RWPE2 (cell line): Measurements from ENCODE around the gene ZNF132.

Source experiments
- ATAC-seq: fragments of 200-7000 bp; cut with Tn5 transposase; 3 replicates; pipeline ENCODE4 v1.9.1; 2021; ENCODE audit warnings: low read depth
- DNase-seq: peaks from one replicate; pipeline ENCODE4 v3.0.0-alpha.2; 2020; ENCODE audit warnings: low spot score
- H3K27ac ChIP-seq: fragments of 450-650 bp; 2 replicates; pipeline ENCODE4 v1.5.1; 2017; ENCODE audit warnings: mild to moderate bottlenecking; ENCODE audit not compliant: poor library complexity, severe bottlenecking
- H3K27me3 ChIP-seq: fragments of 250-450 bp; sonication (Bioruptor Pico); 2 replicates; pipeline ENCODE4 v1.5.1; 2021; ENCODE audit warnings: mild to moderate bottlenecking, moderate library complexity; ENCODE audit not compliant: insufficient read depth, poor library complexity, severe bottlenecking
- H3K36me3 ChIP-seq: fragments of 250-450 bp; sonication (Bioruptor Pico); 2 replicates; pipeline ENCODE4 v1.5.1; 2020; ENCODE audit warnings: low read depth, mild to moderate bottlenecking, moderate library complexity
- H3K4me1 ChIP-seq: fragments of 250-450 bp; sonication (Bioruptor Pico); 2 replicates; pipeline ENCODE4 v1.5.1; 2021; ENCODE audit warnings: mild to moderate bottlenecking, moderate library complexity; ENCODE audit not compliant: insufficient read depth, poor library complexity, severe bottlenecking
- H3K4me3 ChIP-seq: fragments of 250-450 bp; sonication (Bioruptor Pico); 2 replicates; pipeline ENCODE4 v1.5.1; 2021; ENCODE audit warnings: mild to moderate bottlenecking, moderate library complexity; ENCODE audit not compliant: severe bottlenecking
- H3K9me3 ChIP-seq: fragments of 250-450 bp; sonication (Bioruptor Pico); 2 replicates; pipeline ENCODE4 v1.5.1; 2021; ENCODE audit warnings: mild to moderate bottlenecking, moderate library complexity; ENCODE audit not compliant: severe bottlenecking
- TF ChIP-seq, protein P1 (sequence below): fragments of 450-650 bp; IDR thresholded peaks from one replicate; pipeline ENCODE4 v1.5.1; 2017; ENCODE audit warnings: mild to moderate bottlenecking, moderate library complexity; ENCODE audit not compliant: poor library complexity, severe bottlenecking

ZNF132 gene

DNA sequence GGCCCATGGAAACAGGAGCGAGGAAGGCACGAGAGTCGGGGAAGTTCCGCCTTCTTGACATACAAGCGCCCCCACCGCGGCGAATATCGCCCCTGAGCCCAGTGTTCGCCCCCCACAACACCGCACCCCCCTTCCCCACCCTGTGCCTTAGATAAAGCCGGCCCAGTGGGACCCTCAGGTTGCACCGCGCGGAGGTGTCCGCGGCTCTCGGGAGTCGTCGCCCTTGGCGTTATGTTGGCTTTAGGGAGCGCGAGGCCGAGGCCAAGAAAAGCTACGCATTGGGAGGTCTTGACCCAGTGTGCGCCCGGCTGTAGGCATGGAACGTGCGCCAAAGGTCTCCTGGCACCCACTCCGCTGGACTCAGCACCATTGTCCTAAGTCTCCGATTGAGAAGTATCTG is 603 bp upstream of the ZNF132 start:
- Histone ChIP-seq H3K4me3 (peak overlapping the region; percentile 55), H3K9me3 (peaks cover 5% of the 10 kb centered on the region), H3K36me3 (peaks cover 27% of the 10 kb centered on the region), H3K27me3 (no peaks in the 10 kb centered on the region), H3K4me1 (no peaks in the 10 kb centered on the region), H3K27ac (peak overlapping the region; percentile 29)
- TF ChIP-seq, protein P1, sequence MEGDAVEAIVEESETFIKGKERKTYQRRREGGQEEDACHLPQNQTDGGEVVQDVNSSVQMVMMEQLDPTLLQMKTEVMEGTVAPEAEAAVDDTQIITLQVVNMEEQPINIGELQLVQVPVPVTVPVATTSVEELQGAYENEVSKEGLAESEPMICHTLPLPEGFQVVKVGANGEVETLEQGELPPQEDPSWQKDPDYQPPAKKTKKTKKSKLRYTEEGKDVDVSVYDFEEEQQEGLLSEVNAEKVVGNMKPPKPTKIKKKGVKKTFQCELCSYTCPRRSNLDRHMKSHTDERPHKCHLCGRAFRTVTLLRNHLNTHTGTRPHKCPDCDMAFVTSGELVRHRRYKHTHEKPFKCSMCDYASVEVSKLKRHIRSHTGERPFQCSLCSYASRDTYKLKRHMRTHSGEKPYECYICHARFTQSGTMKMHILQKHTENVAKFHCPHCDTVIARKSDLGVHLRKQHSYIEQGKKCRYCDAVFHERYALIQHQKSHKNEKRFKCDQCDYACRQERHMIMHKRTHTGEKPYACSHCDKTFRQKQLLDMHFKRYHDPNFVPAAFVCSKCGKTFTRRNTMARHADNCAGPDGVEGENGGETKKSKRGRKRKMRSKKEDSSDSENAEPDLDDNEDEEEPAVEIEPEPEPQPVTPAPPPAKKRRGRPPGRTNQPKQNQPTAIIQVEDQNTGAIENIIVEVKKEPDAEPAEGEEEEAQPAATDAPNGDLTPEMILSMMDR = no peak
- DNase-seq (no peak), ATAC-seq (no peak)

DNA sequence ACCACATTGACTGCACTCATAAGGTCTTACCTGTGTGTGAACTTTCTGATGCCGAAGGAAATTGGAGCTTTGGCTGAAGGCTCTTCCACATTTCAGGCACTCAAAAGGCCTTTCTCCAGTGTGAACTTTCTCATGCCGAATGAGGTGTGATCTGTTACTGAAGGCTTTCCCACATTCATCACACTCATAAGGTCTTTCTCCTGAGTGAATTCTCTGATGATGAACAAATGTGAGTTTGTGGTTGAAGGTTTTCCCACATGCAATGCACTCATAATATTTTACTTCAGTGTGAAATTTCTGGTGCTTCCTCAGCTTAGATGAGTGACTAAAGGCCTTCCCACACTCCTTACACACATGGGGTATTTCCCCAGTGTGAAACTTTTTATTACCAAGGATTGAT is 5.7 kb downstream of the ZNF132 start:
- no peak for DNase-seq
- TF ChIP-seq, protein P1 = no peak

DNA sequence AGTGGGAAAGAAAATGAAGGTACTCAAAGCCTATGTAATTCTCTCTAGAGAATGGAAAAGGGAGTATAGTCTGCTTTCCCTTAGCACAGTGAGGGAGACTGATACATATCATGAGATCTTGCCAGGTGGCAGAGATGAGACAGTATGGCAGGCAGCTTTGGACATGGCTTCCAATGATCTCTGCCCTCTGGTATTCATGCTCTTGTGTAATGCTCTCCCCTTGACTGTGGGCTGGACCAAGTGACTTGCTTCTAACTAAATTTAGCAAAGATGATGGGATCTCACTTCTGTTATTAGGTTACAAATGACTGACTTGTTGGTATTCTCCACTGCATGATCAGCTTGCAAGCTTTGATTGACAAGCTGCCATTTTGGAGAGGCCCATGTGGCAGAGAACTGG is 10.2 kb downstream of the ZNF132 start:
- ATAC-seq = no peak
- Histone ChIP-seq H3K36me3 (peaks cover 27% of the 10 kb centered on the region), H3K27ac (no peak overlapping the region), H3K9me3 (peaks cover 67% of the 10 kb centered on the region), H3K4me3 (no peak overlapping the region), H3K4me1 (peaks cover 8% of the 10 kb centered on the region), H3K27me3 (no peaks in the 10 kb centered on the region)
- DNase-seq = no peak
- TF ChIP-seq, protein P1 = no peak

More for the DNA sequence above, 5.7 kb downstream of the ZNF132 start:
- peaks cover 62% of the 10 kb centered on the region for H3K36me3 ChIP-seq
- no peak for ATAC-seq
- H3K27ac ChIP-seq = no peak overlapping the region
- H3K9me3 ChIP-seq = peaks cover 61% of the 10 kb centered on the region
- H3K4me3 ChIP-seq = no peak overlapping the region
- H3K27me3 ChIP-seq = no peaks in the 10 kb centered on the region
- no peaks in the 10 kb centered on the region for H3K4me1 ChIP-seq

DNA sequence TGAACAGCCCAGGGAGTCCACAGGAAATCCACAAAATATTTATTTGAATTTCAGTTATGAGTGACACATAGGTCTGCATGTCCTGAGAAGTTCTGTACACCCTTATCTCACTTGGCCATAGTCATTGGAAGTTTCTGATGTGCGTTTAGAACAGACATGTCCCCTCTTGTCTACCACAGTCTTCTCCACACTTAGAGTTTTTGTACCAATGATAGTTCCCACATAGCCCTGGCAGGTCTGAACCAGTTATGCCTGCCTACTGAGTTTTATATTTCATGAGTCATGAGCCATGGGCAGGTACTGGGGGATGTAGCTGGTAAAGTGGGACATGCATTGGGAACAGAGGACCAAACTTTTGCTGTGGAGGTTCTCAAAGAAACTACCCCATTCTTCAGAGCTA is 11.3 kb downstream of the ZNF132 start:
- Histone ChIP-seq H3K27ac (peak overlapping the region; percentile 47), H3K4me1 (peaks cover 8% of the 10 kb centered on the region), H3K4me3 (no peak overlapping the region), H3K27me3 (no peaks in the 10 kb centered on the region), H3K36me3 (peaks cover 15% of the 10 kb centered on the region), H3K9me3 (peaks cover 56% of the 10 kb centered on the region)
- TF ChIP-seq, protein P1 = no peak
- DNase-seq = no peak
- ATAC-seq = peak; percentile 71

DNA sequence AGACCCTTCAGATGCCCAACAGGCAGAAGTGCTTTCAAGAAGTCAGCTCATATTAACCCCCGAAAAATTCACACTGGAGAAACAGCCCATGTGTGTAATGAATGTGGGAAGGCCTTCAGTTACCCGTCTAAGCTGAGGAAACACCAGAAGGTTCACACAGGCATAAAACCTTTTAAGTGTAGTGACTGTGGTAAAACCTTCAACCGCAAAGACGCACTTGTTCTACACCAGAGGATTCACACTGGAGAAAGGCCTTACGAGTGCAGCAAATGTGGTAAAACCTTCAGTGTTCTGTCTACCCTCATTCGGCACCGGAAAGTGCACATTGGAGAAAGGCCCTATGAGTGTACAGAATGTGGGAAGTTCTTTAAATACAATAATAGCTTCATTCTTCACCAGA is 22.9 kb downstream of the ZNF132 start:
- no peaks in the 10 kb centered on the region for H3K9me3 ChIP-seq
- DNase-seq = no peak
- H3K27me3 ChIP-seq = no peaks in the 10 kb centered on the region
- peaks cover 55% of the 10 kb centered on the region for H3K36me3 ChIP-seq
- TF ChIP-seq, protein P1 = no peak
- ATAC-seq = no peak
- no peak overlapping the region for H3K27ac ChIP-seq
- H3K4me3 ChIP-seq = no peak overlapping the region
- no peaks in the 10 kb centered on the region for H3K4me1 ChIP-seq
